AG10803 (cell line): ENCODE results near the gene PROX2.

Source experiments
- DNase-seq: peaks from one replicate; pipeline ENCODE4 v3.0.0; 2010; ENCODE audit warnings: low read depth
- H3K4me3 ChIP-seq: 2 replicates; pipeline ENCODE4 v1.5.1; 2011; ENCODE audit warnings: mild to moderate bottlenecking, low read length, control low read depth
- CTCF ChIP-seq: conservative IDR thresholded peaks from 2 replicates; pipeline ENCODE4 v1.5.1; 2011; ENCODE audit warnings: mild to moderate bottlenecking, low read length, control low read depth, inconsistent platforms

PROX2 gene

GRCh38 chr14:74902941-74903705 lies 27.2 kb upstream of the PROX2 start:
- DNase-seq = no peak

GRCh38 chr14:74898694-74899093 lies 22.7 kb upstream of the PROX2 start:
- H3K4me3 ChIP-seq = no peak overlapping the region
- DNase-seq = no peak
- no peak for TF ChIP-seq CTCF

More at GRCh38 chr14:74902941-74903705, 27.2 kb upstream of the PROX2 start:
- no peak for TF ChIP-seq CTCF
- H3K4me3 ChIP-seq = no peak overlapping the region

- DNase-seq = no peak
- H3K4me3 ChIP-seq = no peak overlapping the region
- TF ChIP-seq CTCF = no peak
Observed at GRCh38 chr14:74898083-74898482, 22.1 kb upstream of the PROX2 start.

- TF ChIP-seq CTCF = no peak
- DNase-seq = no peak
- no peak overlapping the region for H3K4me3 ChIP-seq
Observed at GRCh38 chr14:74897642-74898041, 21.7 kb upstream of the PROX2 start.

- no peak for DNase-seq
- TF ChIP-seq CTCF = no peak
- no peak overlapping the region for H3K4me3 ChIP-seq
Observed at GRCh38 chr14:74896400-74896799, 20.5 kb upstream of the PROX2 start.

- no peak overlapping the region for H3K4me3 ChIP-seq
- DNase-seq = no peak
- no peak for TF ChIP-seq CTCF
Observed at GRCh38 chr14:74893614-74894091, 17.7 kb upstream of the PROX2 start.

GRCh38 chr14:74892745-74893144 lies 16.8 kb upstream of the PROX2 start:
- DNase-seq = no peak
- no peak overlapping the region for H3K4me3 ChIP-seq
- TF ChIP-seq CTCF = no peak
